DND-41 (cell line): ENCODE results near the gene DOCK3.
A peak's percentile ranks its signal among the peaks of the same experiment; 100 is the strongest.

ENCODE experiments used
- CTCF ChIP-seq: IDR thresholded peaks from 2 replicates; pipeline ENCODE4 v1.5.1; 2012; ENCODE audit warnings: borderline replicate concordance, low read length, moderate library complexity, mild to moderate bottlenecking; ENCODE audit not compliant: poor library complexity, severe bottlenecking; ENCODE audit errors: extremely low read depth
- EZH2 ChIP-seq: IDR thresholded peaks from 3 replicates; pipeline ENCODE4 v1.6.1; 2012; ENCODE audit warnings: borderline replicate concordance, low read depth, mild to moderate bottlenecking, moderate library complexity, low read length, inconsistent platforms; ENCODE audit not compliant: severe bottlenecking

GRCh38 chr3:51099794-51100535, 425.2 kb downstream of the DOCK3 start:
- TF ChIP-seq CTCF (peak; percentile 78), EZH2 (no peak)
